ENCODE data around the gene LPA. TPM values are rescaled to one million over a fixed set of nuclear protein-coding genes. Genes with fewer than 3 reads are reported as not detected.
A peak's percentile ranks its signal among the peaks of the same experiment; 100 is the strongest.

Gene LPA
- total and polyA plus RNA-seq, 2 of the 8 experiments (the other 6 are each of a cell fraction or from before 2014, with no cell fraction given), result 0.39 TPM; not detected in 1

DNA sequence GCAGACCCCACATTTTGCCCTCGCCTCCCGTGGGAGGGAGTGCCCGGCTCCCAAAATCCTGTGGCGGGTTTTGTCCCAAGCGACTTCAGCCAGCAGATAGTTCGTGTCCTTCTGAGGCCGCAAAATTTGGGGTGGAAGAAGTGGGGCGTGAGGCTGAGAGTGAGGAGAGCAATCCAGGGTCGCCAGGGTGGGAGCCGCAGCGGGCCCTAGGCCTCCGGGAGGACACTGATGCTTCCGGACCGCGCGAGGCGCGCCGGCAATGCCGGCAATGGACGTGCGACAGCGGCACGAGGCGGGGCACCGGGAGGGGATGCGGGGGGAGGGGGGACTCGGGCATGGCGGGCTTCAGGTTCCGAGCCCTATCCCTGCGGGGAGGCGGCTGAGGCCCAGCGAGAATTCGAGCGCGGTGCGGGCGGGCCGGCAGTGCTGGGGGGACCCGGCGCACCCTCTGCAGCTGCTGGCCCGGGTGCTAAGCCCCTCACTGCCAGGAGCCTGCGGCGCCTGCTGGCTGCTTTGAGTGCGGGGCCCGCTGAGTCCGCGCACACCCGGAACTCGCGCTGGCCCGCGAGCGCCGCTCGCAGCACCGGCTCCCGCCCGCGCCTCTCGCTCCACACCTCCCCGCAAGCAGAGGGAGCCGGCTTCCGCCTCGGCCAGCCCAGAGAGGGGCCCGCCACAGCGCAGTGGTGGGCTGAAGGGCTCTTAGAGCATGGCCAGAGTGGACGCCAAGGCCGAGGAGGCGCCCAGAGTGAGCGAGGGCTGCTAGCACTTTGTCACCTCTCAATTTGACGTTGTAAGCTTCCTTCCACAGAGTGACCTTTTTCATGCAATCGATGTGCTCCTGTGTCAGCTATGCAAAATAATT, 143.8 kb downstream of the LPA start (continued):
- no peak for TF ChIP-seq SIN3A (conservative IDR thresholded peaks at IDR 0.05 in 1 of 2, IDR thresholded peaks at IDR 0.05 in 1 of 2; ENCODE audit: low read depth in 1 of 2, low read length in 2 of 2)
- TF ChIP-seq ZNF274 (IDR thresholded peaks at IDR 0.05; ENCODE audit: borderline replicate concordance, extremely low read depth, low read length), result no peak
- peak; percentile 88 for TF ChIP-seq KDM4A (IDR thresholded peaks at IDR 0.05; ENCODE audit: low read depth, low read length, severe bottlenecking)
- TF ChIP-seq POLR2AphosphoS5 (IDR thresholded peaks at IDR 0.05; ENCODE audit: low read depth, low read length), result 0 out of 2 replicates have a peak, but pooled peaks have one; percentile 37
- TF ChIP-seq CTBP2 (IDR thresholded peaks at IDR 0.05; ENCODE audit: borderline replicate concordance, insufficient read depth, insufficient read length, low read length), result no peak
- no peak for TF ChIP-seq RXRA (IDR thresholded peaks at IDR 0.05; ENCODE audit: insufficient read depth, low read depth, low read length)
- TF ChIP-seq KDM1A (IDR thresholded peaks at IDR 0.05; ENCODE audit: borderline replicate concordance, low read length), result peak; percentile 33; the same call in 1 of the 2 replicates
- no peak for TF ChIP-seq SP2 (IDR thresholded peaks at IDR 0.05; ENCODE audit: low read length)
- no peak for TF ChIP-seq BRCA1 (IDR thresholded peaks at IDR 0.05; ENCODE audit: low read depth, low read length)
- TF ChIP-seq EZH2 (IDR thresholded peaks at IDR 0.05; ENCODE audit: low read depth, low read length, severe bottlenecking), result no peak
- TF ChIP-seq, protein P1, sequence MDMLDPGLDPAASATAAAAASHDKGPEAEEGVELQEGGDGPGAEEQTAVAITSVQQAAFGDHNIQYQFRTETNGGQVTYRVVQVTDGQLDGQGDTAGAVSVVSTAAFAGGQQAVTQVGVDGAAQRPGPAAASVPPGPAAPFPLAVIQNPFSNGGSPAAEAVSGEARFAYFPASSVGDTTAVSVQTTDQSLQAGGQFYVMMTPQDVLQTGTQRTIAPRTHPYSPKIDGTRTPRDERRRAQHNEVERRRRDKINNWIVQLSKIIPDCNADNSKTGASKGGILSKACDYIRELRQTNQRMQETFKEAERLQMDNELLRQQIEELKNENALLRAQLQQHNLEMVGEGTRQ (IDR thresholded peaks at IDR 0.05; ENCODE audit: low read length), result no peak
- TF ChIP-seq, protein P2, sequence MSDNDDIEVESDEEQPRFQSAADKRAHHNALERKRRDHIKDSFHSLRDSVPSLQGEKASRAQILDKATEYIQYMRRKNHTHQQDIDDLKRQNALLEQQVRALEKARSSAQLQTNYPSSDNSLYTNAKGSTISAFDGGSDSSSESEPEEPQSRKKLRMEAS (IDR thresholded peaks at IDR 0.05), result peak; percentile 72
- TF ChIP-seq SIRT6 (IDR thresholded peaks at IDR 0.05; ENCODE audit: low read length), result no peak
